Lower leg skin (tissue), 4 donors: ENCODE data around the gene NKX2-3. TPM values are rescaled to one million over a fixed set of nuclear protein-coding genes. Genes with fewer than 3 reads are reported as not detected.

Experiments
- DNase-seq, 2 donors: peaks; one replicate each; pipeline ENCODE4 v3.0.0-alpha.2; 2019; ENCODE audit warnings: low spot score in 2 of 2
- H3K4me3 ChIP-seq: fragments of 200-600 bp; sonication (generic); 2 replicates; pipeline ENCODE4 v1.5.1; 2017; ENCODE audit warnings: mild to moderate bottlenecking, low read depth; ENCODE audit not compliant: poor library complexity, severe bottlenecking
- CTCF ChIP-seq, 3 donors: fragments of 450-650 bp; IDR thresholded peaks; one replicate each; pipeline ENCODE4 v1.5.1; 2016; ENCODE audit warnings: antibody characterized with exemption in 3 of 3, mild to moderate bottlenecking in 3 of 3, moderate library complexity in 2 of 3
- POLR2A ChIP-seq, 2 donors: fragments of 450-650 bp; IDR thresholded peaks; one replicate each; pipeline ENCODE4 v1.6.1; 2016 to 2017; ENCODE audit warnings: antibody characterized with exemption in 2 of 2, mild to moderate bottlenecking in 1 of 2, moderate library complexity in 1 of 2
- WGBS, 2 donors: methylation state at CpG; one replicate each; pipeline ENCODE4 v1.1.5; 2018; 5-methylcytosine and 5-hydroxymethylcytosine counted together
- intact Hi-C: fragments of 100-400 bp; cut with DNase I; formaldehyde crosslinking; loops from one replicate; pipeline ENCODE4 v1.15.0; 2023; ENCODE audit warnings: low total_unique reads
- total RNA-seq, 4 donors: library from RNA; depleted of rRNA; stranded (reverse); fragments of >200 nt; gene quantifications; one replicate each; pipeline ENCODE4 v1.1.0, GENCODE V29; 2016

The NKX2-3 gene
- total RNA-seq, 4 donors from 2014 or later, result not detected

GRCh38 chr10:99544322-99544721 is 11.6 kb downstream of the NKX2-3 start:
- TF ChIP-seq POLR2A (IDR thresholded peaks at IDR 0.05), result no peak
- no peak for TF ChIP-seq CTCF (IDR thresholded peaks at IDR 0.05)
- DNase-seq, result no peak
- intact Hi-C loops, result no loop called here
- H3K4me3 ChIP-seq, result no peak overlapping the region
- WGBS, 2 donors, result 84 to 88% methylated on average over 1 of the region's 1 CpG

GRCh38 chr10:99548041-99548530 is 15.3 kb downstream of the NKX2-3 start:
- 52 to 53% methylated on average over 2 of the region's 2 CpGs for WGBS, 2 donors
- DNase-seq, result peak in 1 of 2 donors; percentile 62
- H3K4me3 ChIP-seq, result no peak overlapping the region
- intact Hi-C loops, result no loop called here
- TF ChIP-seq POLR2A (IDR thresholded peaks at IDR 0.05) (no peak), CTCF (IDR thresholded peaks at IDR 0.05) (no peak)

GRCh38 chr10:99551158-99551557 is 18.4 kb downstream of the NKX2-3 start:
- DNase-seq, result no peak
- intact Hi-C loops, result loop anchor here (10.0 kb wide), 1 partner anchor 164 kb away; no protein-coding TSS in a partner anchor
- H3K4me3 ChIP-seq, result no peak overlapping the region
- TF ChIP-seq CTCF (IDR thresholded peaks at IDR 0.05) (no peak), POLR2A (IDR thresholded peaks at IDR 0.05) (no peak)
- 17 to 23% methylated on average over 5 of the region's 5 CpGs for whole genome bisulfite sequencing, 2 donors

- no peak for DNase-seq
- TF ChIP-seq POLR2A (IDR thresholded peaks at IDR 0.05) (no peak), CTCF (IDR thresholded peaks at IDR 0.05) (no peak)
- 14 to 23% methylated on average over 3 of the region's 3 CpGs for WGBS, 2 donors
- intact Hi-C loops, result loop anchor here (10.0 kb wide), 1 partner anchor 163 kb away; no protein-coding TSS in a partner anchor
- no peak overlapping the region for H3K4me3 ChIP-seq
These were observed 18.9 kb downstream of the NKX2-3 start for GRCh38 chr10:99551616-99552015.

- intact Hi-C loops, result loop anchor here (10.0 kb wide), 1 partner anchor 159 kb away; no protein-coding TSS in a partner anchor
- no peak for DNase-seq
- WGBS, 2 donors, result 63 to 75% methylated on average over 11 of the region's 11 CpGs
- no peak for TF ChIP-seq CTCF (IDR thresholded peaks at IDR 0.05)
- no peak for TF ChIP-seq POLR2A (IDR thresholded peaks at IDR 0.05)
- H3K4me3 ChIP-seq, result no peak overlapping the region
These were observed 22.6 kb downstream of the NKX2-3 start for GRCh38 chr10:99555371-99555770.
